H1 (cell line): Measurements from ENCODE around the gene FGGY. TPM values are rescaled to one million over a fixed set of nuclear protein-coding genes. Genes with fewer than 3 reads are reported as not detected.

Experiments
- CBX8 ChIP-seq: fragments of 300-800, 300-1000 bp; sonication (generic); IDR thresholded peaks from 2 replicates; pipeline ENCODE4 v1.7.1; 2016; ENCODE audit warnings: low read depth, low read length, borderline replicate concordance
- RFX5 ChIP-seq: IDR thresholded peaks from 2 replicates; pipeline ENCODE4 v1.6.1; 2011; ENCODE audit warnings: low read depth, low read length, improper control_type of control experiment, borderline replicate concordance
- polyA plus RNA-seq, 7 experiments: library from polyadenylated mRNA; depleted of rRNA in 3 of 7; stranded (reverse) in 5 of 7; unstranded in 2 of 7; fragments of >200 nt in 5 of 7; fragments of 200-250 nt in 2 of 7; gene quantifications; 1 replicate in 5 of 7; 2 replicates in 1 of 7; 4 replicates in 1 of 7; pipeline versions ENCODE4 v1.2.1 to v1.2.3, GENCODE V29; 2011 to 2013; ENCODE audit warnings: missing spikeins in 2 of 7, mixed read lengths in 2 of 7
- total RNA-seq: library from RNA; stranded (reverse); fragmentation: NEBNext Ultra II Directional; extraction: Animal tissue kit (Norgen Biotek cat#: 25700); gene quantifications from 2 replicates; pipeline ENCODE4 v1.2.1, GENCODE V29; 2021

FGGY gene
- total and polyA plus RNA-seq, 2 of the 8 experiments (the other 6 are each of a cell fraction or from before 2014, with no cell fraction given): 10.3 to 12.5 TPM

- TF ChIP-seq RFX5 (no peak), CBX8 (no peak)
Observed at GRCh38 chr1:59349101-59349500, 52.2 kb downstream of the FGGY start (continued).
